Regular cardiac myocyte (primary cell): ENCODE data around the gene AXIN2. TPM values are rescaled to one million over a fixed set of nuclear protein-coding genes. Genes with fewer than 3 reads are reported as not detected.

Source experiments
- total RNA-seq: library from RNA; depleted of rRNA; stranded (reverse); fragments of >200 nt; gene quantifications from 2 replicates; pipeline ENCODE4 v1.2.3, GENCODE V29; 2014

Gene AXIN2, protein sequence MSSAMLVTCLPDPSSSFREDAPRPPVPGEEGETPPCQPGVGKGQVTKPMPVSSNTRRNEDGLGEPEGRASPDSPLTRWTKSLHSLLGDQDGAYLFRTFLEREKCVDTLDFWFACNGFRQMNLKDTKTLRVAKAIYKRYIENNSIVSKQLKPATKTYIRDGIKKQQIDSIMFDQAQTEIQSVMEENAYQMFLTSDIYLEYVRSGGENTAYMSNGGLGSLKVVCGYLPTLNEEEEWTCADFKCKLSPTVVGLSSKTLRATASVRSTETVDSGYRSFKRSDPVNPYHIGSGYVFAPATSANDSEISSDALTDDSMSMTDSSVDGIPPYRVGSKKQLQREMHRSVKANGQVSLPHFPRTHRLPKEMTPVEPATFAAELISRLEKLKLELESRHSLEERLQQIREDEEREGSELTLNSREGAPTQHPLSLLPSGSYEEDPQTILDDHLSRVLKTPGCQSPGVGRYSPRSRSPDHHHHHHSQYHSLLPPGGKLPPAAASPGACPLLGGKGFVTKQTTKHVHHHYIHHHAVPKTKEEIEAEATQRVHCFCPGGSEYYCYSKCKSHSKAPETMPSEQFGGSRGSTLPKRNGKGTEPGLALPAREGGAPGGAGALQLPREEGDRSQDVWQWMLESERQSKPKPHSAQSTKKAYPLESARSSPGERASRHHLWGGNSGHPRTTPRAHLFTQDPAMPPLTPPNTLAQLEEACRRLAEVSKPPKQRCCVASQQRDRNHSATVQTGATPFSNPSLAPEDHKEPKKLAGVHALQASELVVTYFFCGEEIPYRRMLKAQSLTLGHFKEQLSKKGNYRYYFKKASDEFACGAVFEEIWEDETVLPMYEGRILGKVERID
- total RNA-seq: 0.96 and 5.4 TPM in 2 replicates

GRCh38 chr17:65561452-65562205, at the start of gene AXIN2:
Gene AXIN2 (minus strand): TSS chr17:65561648. CDS start chr17:65558620, 3,028 bp downstream.

